GM21360 (cell line): ENCODE results near the gene RABGEF1.
A peak's percentile ranks its signal among the peaks of the same experiment; 100 is the strongest.
"Not testable (repeated sequence)": the region's sequence is repeated elsewhere in the genome, so short reads cannot be mapped to it uniquely, and the experiment has no call there.

Source experiments
- ATAC-seq: cut with Tn5 transposase; IDR thresholded peaks from one replicate; pipeline ENCODE4 v1.9.1; 2021; ENCODE audit warnings: mild to moderate bottlenecking, moderate library complexity; ENCODE audit not compliant: unreplicated experiment

Gene RABGEF1

GRCh38 chr7:66734006-66734405 lies 6.5 kb upstream of the RABGEF1 start:
- ATAC-seq = no peak

GRCh38 chr7:66735154-66735553 lies 5.4 kb upstream of the RABGEF1 start:
- ATAC-seq = no peak

GRCh38 chr7:66735850-66736249 lies 4.7 kb upstream of the RABGEF1 start:
- ATAC-seq = no peak

- no peak for ATAC-seq
Observed at GRCh38 chr7:66736892-66737291, 3.6 kb upstream of the RABGEF1 start.

GRCh38 chr7:66737667-66738066 lies 2.9 kb upstream of the RABGEF1 start:
- no peak for ATAC-seq

GRCh38 chr7:66739477-66739876 lies 1.1 kb upstream of the RABGEF1 start:
- ATAC-seq = no peak

GRCh38 chr7:66739953-66740301 lies 606 bp upstream of the RABGEF1 start:
- ATAC-seq = no peak

GRCh38 chr7:66740980-66741709 lies 612 bp downstream of the RABGEF1 start:
- peak; percentile 21 for ATAC-seq

- ATAC-seq = no peak
Observed at GRCh38 chr7:66741710-66742049, 1.1 kb downstream of the RABGEF1 start.

- not testable (repeated sequence) for ATAC-seq
Observed at GRCh38 chr7:66742298-66742697, 1.8 kb downstream of the RABGEF1 start.

- no peak for ATAC-seq
Observed at GRCh38 chr7:66743920-66744319, 3.4 kb downstream of the RABGEF1 start.

GRCh38 chr7:66747385-66747784 lies 6.9 kb downstream of the RABGEF1 start:
- no peak for ATAC-seq

GRCh38 chr7:66747881-66748511 lies 7.5 kb downstream of the RABGEF1 start:
- no peak for ATAC-seq

- peak; percentile 39 for ATAC-seq
Observed at GRCh38 chr7:66748791-66749190, 8.3 kb downstream of the RABGEF1 start.

GRCh38 chr7:66751945-66752344 lies 11.4 kb downstream of the RABGEF1 start:
- ATAC-seq = no peak

- no peak for ATAC-seq
Observed at GRCh38 chr7:66754541-66754940, 14.0 kb downstream of the RABGEF1 start.

- not testable (repeated sequence) for ATAC-seq
Observed at GRCh38 chr7:66755059-66755458, 14.5 kb downstream of the RABGEF1 start.

- not testable (repeated sequence) for ATAC-seq
Observed at GRCh38 chr7:66756227-66756626, 15.7 kb downstream of the RABGEF1 start.

- ATAC-seq = no peak
Observed at GRCh38 chr7:66756889-66757288, 16.4 kb downstream of the RABGEF1 start.

- no peak for ATAC-seq
Observed at GRCh38 chr7:66757939-66758338, 17.4 kb downstream of the RABGEF1 start.

GRCh38 chr7:66758950-66759628 lies 18.6 kb downstream of the RABGEF1 start:
- ATAC-seq = peak; percentile 86

GRCh38 chr7:66763183-66763582 lies 22.6 kb downstream of the RABGEF1 start:
- ATAC-seq = not testable (repeated sequence)
